Keratinocyte (primary cell): ENCODE measurements around the gene RBFOX2. TPM values are rescaled to one million over a fixed set of nuclear protein-coding genes. Genes with fewer than 3 reads are reported as not detected.

ENCODE experiments used
- DNase-seq: peaks from one replicate; pipeline ENCODE4 v3.0.0-alpha.2; 2011; ENCODE audit warnings: low read depth, missing footprints, low spot score
- FAIRE-seq: peaks from 2 replicates; lab custom pipeline; 2011; peaks lifted over from hg19 to GRCh38; lab: Jason Lieb, UNC
- H2AFZ ChIP-seq: 2 replicates; pipeline ENCODE4 v1.6.0; 2012; ENCODE audit warnings: low read length, control low read depth, inconsistent platforms; ENCODE audit not compliant: control insufficient read depth
- H3K27ac ChIP-seq: 2 replicates; pipeline ENCODE4 v1.5.1; 2011; ENCODE audit warnings: low read length; ENCODE audit not compliant: control insufficient read depth, insufficient read depth
- H3K27me3 ChIP-seq: 3 replicates; pipeline ENCODE4 v1.6.0; 2011; ENCODE audit warnings: low read length; ENCODE audit not compliant: control insufficient read depth, insufficient read depth; ENCODE audit errors: extremely low read depth
- H3K36me3 ChIP-seq, 2 experiments: 2 replicates in 1 of 2; 3 replicates in 1 of 2; pipeline ENCODE4 v1.5.1; 2011; ENCODE audit warnings: low read length in 2 of 2, mild to moderate bottlenecking in 1 of 2; ENCODE audit not compliant: control insufficient read depth in 2 of 2, insufficient read depth in 2 of 2; ENCODE audit errors: extremely low read depth in 1 of 2
- H3K4me1 ChIP-seq: 3 replicates; pipeline ENCODE4 v1.5.1; 2011; ENCODE audit warnings: low read length; ENCODE audit not compliant: control insufficient read depth, insufficient read depth; ENCODE audit errors: extremely low read depth
- H3K4me2 ChIP-seq: 3 replicates; pipeline ENCODE4 v1.6.0; 2011; ENCODE audit warnings: low read depth, low read length; ENCODE audit not compliant: control insufficient read depth, insufficient read depth; ENCODE audit errors: extremely low read depth
- H3K4me3 ChIP-seq, 3 experiments: fragments of 200-600 bp in 1 of 3; sonication (generic) in 1 of 3; 2 replicates in 2 of 3; 3 replicates in 1 of 3; pipeline ENCODE4 v1.5.1; 2011 to 2016; ENCODE audit warnings: low read length in 3 of 3, mild to moderate bottlenecking in 3 of 3, control low read depth in 2 of 3, inconsistent platforms in 1 of 3, low read depth in 1 of 3, mixed read lengths in 1 of 3, mixed run types in 1 of 3, moderate library complexity in 1 of 3; ENCODE audit not compliant: control insufficient read depth in 2 of 3, insufficient read depth in 2 of 3; ENCODE audit errors: extremely low read depth in 1 of 3
- H3K79me2 ChIP-seq: 2 replicates; pipeline ENCODE4 v1.6.0; 2012; ENCODE audit warnings: low read length; ENCODE audit not compliant: control insufficient read depth, insufficient read depth
- H3K9ac ChIP-seq: 3 replicates; pipeline ENCODE4 v1.6.0; 2011; ENCODE audit warnings: low read length; ENCODE audit not compliant: control insufficient read depth, insufficient read depth; ENCODE audit errors: extremely low read depth
- H3K9me1 ChIP-seq: 3 replicates; pipeline ENCODE4 v1.6.0; 2011; ENCODE audit warnings: low read length; ENCODE audit not compliant: control insufficient read depth, insufficient read depth; ENCODE audit errors: extremely low read depth
- H3K9me3 ChIP-seq: 2 replicates; pipeline ENCODE4 v1.5.1; 2012; ENCODE audit warnings: low read depth, low read length; ENCODE audit not compliant: control insufficient read depth
- H4K20me1 ChIP-seq: 3 replicates; pipeline ENCODE4 v1.6.0; 2011; ENCODE audit warnings: low read length; ENCODE audit not compliant: control insufficient read depth, insufficient read depth; ENCODE audit errors: extremely low read depth
- EZH2 ChIP-seq: IDR thresholded peaks from one replicate; pipeline ENCODE4 v1.6.1; 2012; ENCODE audit warnings: inconsistent platforms, mild to moderate bottlenecking, low read length, moderate library complexity
- dilution Hi-C: fragments of 300-500 bp; cut with MboI; formaldehyde crosslinking; loops from one replicate; pipeline ENCODE4 v1.7.0; 2020; ENCODE audit warnings: low sequenced_read_pairs; ENCODE audit not compliant: extremely low pct_ligation_motif_present
- polyA plus RNA-seq, 5 experiments: library from polyadenylated mRNA; depleted of rRNA in 3 of 5; stranded (reverse) in 3 of 5; stranded (forward) in 1 of 5; unstranded in 1 of 5; fragments of >200 nt; gene quantifications; 1 replicate in 1 of 5; 2 replicates in 3 of 5; 3 replicates in 1 of 5; pipeline versions ENCODE4 v1.2.1 to v1.2.3, GENCODE V29; 2011 to 2012; ENCODE audit warnings: missing spikeins in 2 of 5, low read depth in 1 of 5, low replicate concordance in 1 of 5
- TF ChIP-seq, protein P1 (sequence below), 3 experiments: IDR thresholded peaks in 1 of 3; conservative IDR thresholded peaks in 1 of 3; optimal IDR thresholded peaks in 1 of 3; 2 replicates in 2 of 3; 3 replicates in 1 of 3; pipeline versions ENCODE3 to v1.5.1; 2011; ENCODE audit warnings: low read length in 3 of 3, mild to moderate bottlenecking in 3 of 3, moderate library complexity in 2 of 3, control low read depth in 1 of 3, inconsistent platforms in 1 of 3; ENCODE audit not compliant: insufficient read depth in 2 of 3; ENCODE audit errors: extremely low read depth in 1 of 3

The RBFOX2 gene
- polyA plus RNA-seq, 1 donor (not counting 4 experiments of a cell fraction or from before 2014, with no cell fraction given), result 118 TPM

DNA sequence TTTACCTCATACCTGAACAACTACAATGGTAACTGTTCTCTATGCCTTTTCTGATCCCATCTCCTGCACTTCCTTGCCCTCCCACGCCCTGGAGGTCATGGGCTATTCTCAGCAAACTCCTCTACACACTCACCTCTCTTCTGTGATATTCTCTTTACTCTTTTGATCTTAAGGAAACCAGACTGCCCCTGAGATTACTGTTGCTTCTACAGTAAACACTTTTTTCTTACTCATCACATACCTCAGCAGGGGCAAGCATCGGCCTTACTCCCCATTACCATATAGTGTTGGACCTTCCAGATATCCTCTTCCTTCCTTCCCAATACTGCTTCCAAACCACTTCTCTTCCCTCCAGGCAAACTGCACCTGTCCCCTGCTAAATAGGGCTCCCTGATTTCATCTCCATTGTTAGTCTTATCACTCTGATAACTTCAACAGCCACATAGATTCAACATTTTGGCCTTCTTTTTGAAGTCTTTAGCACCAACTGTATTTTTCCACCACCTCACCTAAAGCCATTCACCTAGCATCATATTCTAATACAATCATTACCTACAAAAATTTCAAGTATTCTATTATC is 141.2 kb downstream of the RBFOX2 start:
- no peak for DNase-seq
- dilution Hi-C loops, result no loop called here
- no peak overlapping the region for H3K4me2 ChIP-seq

DNA sequence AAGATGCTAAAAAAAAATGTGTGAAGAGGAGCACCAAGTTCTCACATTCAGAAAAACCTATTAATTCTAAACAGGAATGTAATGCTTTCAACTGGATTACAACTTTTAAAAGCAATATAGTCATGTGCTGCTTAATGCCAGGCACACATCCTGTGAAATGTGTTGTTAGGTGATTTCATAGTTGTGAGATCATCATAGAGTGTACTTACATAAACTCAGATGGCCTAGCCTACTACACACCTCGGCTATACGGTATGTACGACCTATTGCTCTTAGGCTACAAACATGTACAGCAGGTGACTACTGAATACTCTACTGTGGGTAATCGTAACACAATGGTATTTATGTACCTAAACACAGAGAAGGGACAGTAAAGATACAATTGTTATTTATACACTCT is 142.3 kb downstream of the RBFOX2 start:
- Histone ChIP-seq H3K9ac (no peak overlapping the region), H4K20me1 (no peaks in the 10 kb centered on the region), H3K27me3 (no peaks in the 10 kb centered on the region), H3K4me1 (peaks cover 14% of the 10 kb centered on the region), H3K36me3 (no peaks in the 10 kb centered on the region), H3K9me3 (no peaks in the 10 kb centered on the region), H3K79me2 (peaks cover 51% of the 10 kb centered on the region), H2AFZ (no peak overlapping the region), H3K27ac (no peak overlapping the region), H3K9me1 (no peaks in the 10 kb centered on the region), H3K4me3 (no peak overlapping the region), H3K4me2 (no peak overlapping the region)
- FAIRE-seq, result no peak
- dilution Hi-C loops, result no loop called here
- no peak for DNase-seq
- no peak for TF ChIP-seq EZH2
- TF ChIP-seq, protein P1, sequence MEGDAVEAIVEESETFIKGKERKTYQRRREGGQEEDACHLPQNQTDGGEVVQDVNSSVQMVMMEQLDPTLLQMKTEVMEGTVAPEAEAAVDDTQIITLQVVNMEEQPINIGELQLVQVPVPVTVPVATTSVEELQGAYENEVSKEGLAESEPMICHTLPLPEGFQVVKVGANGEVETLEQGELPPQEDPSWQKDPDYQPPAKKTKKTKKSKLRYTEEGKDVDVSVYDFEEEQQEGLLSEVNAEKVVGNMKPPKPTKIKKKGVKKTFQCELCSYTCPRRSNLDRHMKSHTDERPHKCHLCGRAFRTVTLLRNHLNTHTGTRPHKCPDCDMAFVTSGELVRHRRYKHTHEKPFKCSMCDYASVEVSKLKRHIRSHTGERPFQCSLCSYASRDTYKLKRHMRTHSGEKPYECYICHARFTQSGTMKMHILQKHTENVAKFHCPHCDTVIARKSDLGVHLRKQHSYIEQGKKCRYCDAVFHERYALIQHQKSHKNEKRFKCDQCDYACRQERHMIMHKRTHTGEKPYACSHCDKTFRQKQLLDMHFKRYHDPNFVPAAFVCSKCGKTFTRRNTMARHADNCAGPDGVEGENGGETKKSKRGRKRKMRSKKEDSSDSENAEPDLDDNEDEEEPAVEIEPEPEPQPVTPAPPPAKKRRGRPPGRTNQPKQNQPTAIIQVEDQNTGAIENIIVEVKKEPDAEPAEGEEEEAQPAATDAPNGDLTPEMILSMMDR (optimal IDR thresholded peaks at IDR 0.05 in 1 of 3, IDR thresholded peaks at IDR 0.05 in 1 of 3, conservative IDR thresholded peaks at IDR 0.05 in 1 of 3; ENCODE audit: extremely low read depth in 1 of 3, insufficient read depth in 2 of 3, low read length in 3 of 3), result no peak

More for the DNA sequence above, 141.2 kb downstream of the RBFOX2 start:
- Histone ChIP-seq H3K9me3 (no peaks in the 10 kb centered on the region), H3K27ac (no peak overlapping the region), H3K9me1 (no peaks in the 10 kb centered on the region), H3K9ac (no peak overlapping the region), H3K79me2 (peaks cover 51% of the 10 kb centered on the region), H3K4me1 (peaks cover 18% of the 10 kb centered on the region), H3K36me3 (no peaks in the 10 kb centered on the region), H3K27me3 (no peaks in the 10 kb centered on the region), H4K20me1 (no peaks in the 10 kb centered on the region), H2AFZ (no peak overlapping the region), H3K4me3 (no peak overlapping the region)
- TF ChIP-seq EZH2, result no peak
- TF ChIP-seq, protein P1 (optimal IDR thresholded peaks at IDR 0.05 in 1 of 3, IDR thresholded peaks at IDR 0.05 in 1 of 3, conservative IDR thresholded peaks at IDR 0.05 in 1 of 3; ENCODE audit: extremely low read depth in 1 of 3, insufficient read depth in 2 of 3, low read length in 3 of 3), result no peak
- FAIRE-seq, result no peak
